Right lobe of liver (tissue), 6 donors: ENCODE data around the gene TSPAN33. TPM values are rescaled to one million over a fixed set of nuclear protein-coding genes. Genes with fewer than 3 reads are reported as not detected.

Experiments
- ATAC-seq, 4 donors: fragments of 200-7000 bp; cut with Tn5 transposase; one replicate each; pipeline ENCODE4 v1.9.1; 2020; ENCODE audit warnings: mild to moderate bottlenecking in 4 of 4, moderate library complexity in 4 of 4
- DNase-seq, 3 donors: peaks; one replicate each; pipeline ENCODE4 v3.0.0-alpha.2; 2020
- H3K27ac ChIP-seq, 3 donors: fragments of 200-600 bp; one replicate each; pipeline ENCODE4 v1.8.0; 2022
- H3K27me3 ChIP-seq, 2 donors: fragments of 200-600 bp; one replicate each; pipeline ENCODE4 v1.8.0; 2022
- H3K36me3 ChIP-seq, 4 donors: fragments of 200-600 bp; sonication (generic) in 1 of 4; one replicate each; pipeline versions ENCODE4 v1.5.1 to v1.8.0; 2017 to 2022; ENCODE audit warnings: control low read depth in 1 of 4
- H3K4me1 ChIP-seq, 4 donors: fragments of 200-600 bp; sonication (generic) in 1 of 4; one replicate each; pipeline versions ENCODE4 v1.5.1 to v1.8.0; 2017 to 2022; ENCODE audit warnings: control low read depth in 1 of 4
- H3K4me3 ChIP-seq, 3 donors: fragments of 200-600 bp; one replicate each; pipeline ENCODE4 v1.8.0; 2022
- H3K9me3 ChIP-seq, 4 donors: fragments of 200-600 bp; sonication (generic) in 1 of 4; one replicate each; pipeline versions ENCODE4 v1.5.1 to v1.8.0; 2017 to 2022; ENCODE audit warnings: control low read depth in 1 of 4
- CTCF ChIP-seq, 4 donors: fragments of 200-600 bp in 3 of 4; fragments of 450-650 bp in 1 of 4; IDR thresholded peaks; one replicate each; pipeline versions ENCODE4 v1.5.1 to v1.8.0; 2016 to 2022; ENCODE audit warnings: antibody characterized with exemption in 4 of 4, mild to moderate bottlenecking in 2 of 4
- POLR2A ChIP-seq: fragments of 450-650 bp; IDR thresholded peaks from one replicate; pipeline ENCODE4 v1.6.1; 2017; ENCODE audit warnings: antibody characterized with exemption, mild to moderate bottlenecking
- WGBS: methylation state at CpG from one replicate; pipeline ENCODE4 v1.1.6; 2018; ENCODE audit warnings: low coverage, low lambda C conversion rate; ENCODE audit not compliant: insufficient coverage; ENCODE audit errors: missing lambda C conversion rate; 5-methylcytosine and 5-hydroxymethylcytosine counted together
- intact Hi-C, 2 donors: fragments of 100-400 bp; cut with DNase I; formaldehyde crosslinking; loops; one replicate each; pipeline versions ENCODE4 v1.11.2 to v1.14.1; 2022
- total RNA-seq, 6 experiments: library from RNA; depleted of rRNA in 2 of 6; stranded (reverse); fragments of >200 nt in 2 of 6; fragmentation: NEBNext Ultra II Directional in 3 of 6; extraction: Animal tissue kit (Norgen Biotek cat#: 25700) in 3 of 6; gene quantifications; one replicate each; pipeline versions ENCODE4 v1.1.0 to v1.2.4, GENCODE V29; 2016 to 2023
- donor health status: DM: no; HTN: yes; CAD: no.
- donor health status: DM: no; HTN: no; CAD: no.
- donor health status: DM: no; HTN: no; CAD: no.
- donor health status: DM: no; HTN: yes; CAD: no.
- donor health status: DM: no; HTN: yes; CAD: no.

Gene TSPAN33
- total RNA-seq, 6 experiments from 2014 or later = 9.0 to 34.1 (median 23.2) TPM

DNA sequence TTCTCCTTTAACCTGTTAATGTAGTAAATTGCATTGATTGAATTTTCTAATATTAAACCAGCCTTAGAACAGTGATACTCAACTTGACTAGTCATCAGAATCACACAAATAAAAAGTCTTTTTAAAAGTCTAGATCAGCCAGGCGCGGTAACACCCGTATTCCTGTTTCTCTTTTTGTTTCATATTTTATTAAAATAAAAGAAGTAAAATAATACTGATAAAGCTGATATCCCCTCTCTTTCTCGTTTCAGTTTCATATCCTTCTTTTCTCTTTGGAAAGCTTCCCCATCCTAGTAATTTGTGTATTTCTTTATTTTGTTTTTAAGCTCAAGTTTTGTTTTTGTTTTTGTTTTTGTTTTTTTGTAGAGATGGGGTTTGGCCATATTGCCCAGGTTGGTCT lies 53.3 kb downstream of the TSPAN33 start:
- Histone ChIP-seq H3K9me3 (no peaks in the 10 kb centered on the region), H3K27me3 (no peaks in the 10 kb centered on the region), H3K4me3 (no peak overlapping the region), H3K36me3 (no peaks in the 10 kb centered on the region), H3K4me1 (peaks cover 0 to 20% (median 8%) of the 10 kb centered on the region in 4 donors), H3K27ac (no peak overlapping the region)
- TF ChIP-seq POLR2A = no peak
- no peak for TF ChIP-seq CTCF (IDR thresholded peaks at IDR 0.05)
- WGBS = 61% methylated on average over 4 of the region's 4 CpGs
- no peak for ATAC-seq
- intact Hi-C loops = no loop called here
- no peak for DNase-seq

GRCh38 chr7:129199406-129199805 lies 54.9 kb downstream of the TSPAN33 start:
- TF ChIP-seq POLR2A (no peak), CTCF (IDR thresholded peaks at IDR 0.05) (no peak)
- WGBS = 84% methylated on average over 4 of the region's 4 CpGs

GRCh38 chr7:129202058-129202777 lies 57.7 kb downstream of the TSPAN33 start:
- peaks cover 0 to 30% (median 12%) of the 10 kb centered on the region in 4 donors for H3K4me1 ChIP-seq
- WGBS = 73% methylated on average over 8 of the region's 8 CpGs
- H3K9me3 ChIP-seq = no peaks in the 10 kb centered on the region
- intact Hi-C loops = no loop called here
- no peaks in the 10 kb centered on the region for H3K27me3 ChIP-seq
- H3K36me3 ChIP-seq = no peaks in the 10 kb centered on the region
- ATAC-seq = peak; percentile 8 to 37 (median 28)
- no peak for DNase-seq
- H3K4me3 ChIP-seq = no peak overlapping the region
- peak overlapping the region in 2 of 3 donors; percentile 73 for H3K27ac ChIP-seq
- TF ChIP-seq CTCF (IDR thresholded peaks at IDR 0.05) (no peak), POLR2A (no peak)

More at GRCh38 chr7:129199406-129199805, 54.9 kb downstream of the TSPAN33 start:
- Histone ChIP-seq H3K9me3 (no peaks in the 10 kb centered on the region), H3K4me1 (peaks cover 0 to 30% (median 12%) of the 10 kb centered on the region in 4 donors), H3K27me3 (no peaks in the 10 kb centered on the region), H3K36me3 (no peaks in the 10 kb centered on the region), H3K4me3 (no peak overlapping the region), H3K27ac (no peak overlapping the region)
- no peak for DNase-seq
- no peak for ATAC-seq
- intact Hi-C loops = no loop called here

DNA sequence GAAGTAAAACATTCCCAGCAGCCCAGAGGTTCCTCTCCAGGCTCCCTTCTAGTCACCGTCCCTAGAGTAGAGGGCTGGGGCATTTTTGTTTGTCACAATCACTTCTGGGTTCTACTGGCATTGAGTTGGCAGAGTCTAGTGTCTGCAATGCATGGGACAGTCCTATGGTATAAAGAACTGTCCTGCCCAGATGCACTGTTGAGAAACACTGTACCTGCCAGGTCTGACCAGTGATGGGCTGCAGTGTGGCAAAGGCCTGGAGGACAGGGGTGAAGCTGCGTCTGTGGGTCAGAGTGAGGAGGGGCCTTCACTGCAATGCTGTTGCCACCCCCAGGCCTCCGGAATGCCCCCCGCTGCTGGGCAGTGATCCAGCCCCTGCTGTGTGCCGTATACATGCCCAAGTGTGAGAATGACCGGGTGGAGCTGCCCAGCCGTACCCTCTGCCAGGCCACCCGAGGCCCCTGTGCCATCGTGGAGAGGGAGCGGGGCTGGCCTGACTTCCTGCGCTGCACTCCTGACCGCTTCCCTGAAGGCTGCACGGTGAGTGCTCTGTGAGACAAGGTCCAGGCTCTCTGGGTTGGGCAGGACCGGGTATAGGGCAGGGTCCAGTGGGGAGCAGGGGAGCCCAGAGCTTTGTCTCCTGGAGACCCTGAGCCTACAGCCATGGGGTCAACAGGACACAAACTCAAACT lies 58.7 kb downstream of the TSPAN33 start:
- H3K9me3 ChIP-seq = no peaks in the 10 kb centered on the region
- DNase-seq = peak in 1 of 3 donors; percentile 63
- 0% methylated on average over 1 of the region's 14 CpGs for WGBS
- H3K27ac ChIP-seq = peak overlapping the region in 2 of 3 donors; percentile 55 to 73
- H3K4me3 ChIP-seq = no peak overlapping the region
- no peaks in the 10 kb centered on the region for H3K36me3 ChIP-seq
- peak; percentile 56 to 79 (median 64) for ATAC-seq
- TF ChIP-seq CTCF (IDR thresholded peaks at IDR 0.05) = no peak
- no peak for TF ChIP-seq POLR2A
- intact Hi-C loops = no loop called here
- peaks cover 0 to 30% (median 12%) of the 10 kb centered on the region in 4 donors for H3K4me1 ChIP-seq
- no peaks in the 10 kb centered on the region for H3K27me3 ChIP-seq
